Measurements from ENCODE around the gene TMEM239. TPM values are rescaled to one million over a fixed set of nuclear protein-coding genes. Genes with fewer than 3 reads are reported as not detected.

The TMEM239 gene
- total and polyA plus RNA-seq, 9 donors = not detected

GRCh38 chr20:2794866-2795447, 21.2 kb upstream of the TMEM239 start:
- no peak overlapping the region for H3K27ac ChIP-seq
- no peak overlapping the region for H3K4me3 ChIP-seq
- H3K4me1 ChIP-seq (ENCODE audit: insufficient read depth) = peaks cover 3% of the 10 kb centered on the region
- H3K27me3 ChIP-seq = no peaks in the 10 kb centered on the region
- DNase-seq = no peak
- whole genome bisulfite sequencing, 3 donors = 78 to 83% (median 81%) methylated on average over 11 of the region's 11 CpGs
- no peaks in the 10 kb centered on the region for H3K36me3 ChIP-seq
- intact Hi-C loops (cut with DNase I) = no loop called here
- H3K9me3 ChIP-seq = no peaks in the 10 kb centered on the region
- TF ChIP-seq EP300 (IDR thresholded peaks at IDR 0.05) (no peak), POLR2A (IDR thresholded peaks at IDR 0.05) (no peak)
- TF ChIP-seq, protein P1, sequence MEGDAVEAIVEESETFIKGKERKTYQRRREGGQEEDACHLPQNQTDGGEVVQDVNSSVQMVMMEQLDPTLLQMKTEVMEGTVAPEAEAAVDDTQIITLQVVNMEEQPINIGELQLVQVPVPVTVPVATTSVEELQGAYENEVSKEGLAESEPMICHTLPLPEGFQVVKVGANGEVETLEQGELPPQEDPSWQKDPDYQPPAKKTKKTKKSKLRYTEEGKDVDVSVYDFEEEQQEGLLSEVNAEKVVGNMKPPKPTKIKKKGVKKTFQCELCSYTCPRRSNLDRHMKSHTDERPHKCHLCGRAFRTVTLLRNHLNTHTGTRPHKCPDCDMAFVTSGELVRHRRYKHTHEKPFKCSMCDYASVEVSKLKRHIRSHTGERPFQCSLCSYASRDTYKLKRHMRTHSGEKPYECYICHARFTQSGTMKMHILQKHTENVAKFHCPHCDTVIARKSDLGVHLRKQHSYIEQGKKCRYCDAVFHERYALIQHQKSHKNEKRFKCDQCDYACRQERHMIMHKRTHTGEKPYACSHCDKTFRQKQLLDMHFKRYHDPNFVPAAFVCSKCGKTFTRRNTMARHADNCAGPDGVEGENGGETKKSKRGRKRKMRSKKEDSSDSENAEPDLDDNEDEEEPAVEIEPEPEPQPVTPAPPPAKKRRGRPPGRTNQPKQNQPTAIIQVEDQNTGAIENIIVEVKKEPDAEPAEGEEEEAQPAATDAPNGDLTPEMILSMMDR (IDR thresholded peaks at IDR 0.05) = no peak

GRCh38 chr20:2795451-2795850, 20.7 kb upstream of the TMEM239 start:
- intact Hi-C loops (cut with DNase I) = no loop called here
- WGBS, 3 donors = 57 to 73% (median 66%) methylated on average over 24 of the region's 24 CpGs

GRCh38 chr20:2796011-2796660, 20.0 kb upstream of the TMEM239 start:
- Histone ChIP-seq H3K9me3 (no peaks in the 10 kb centered on the region), H3K4me1 (ENCODE audit: insufficient read depth) (peaks cover 7% of the 10 kb centered on the region), H3K27ac (no peak overlapping the region), H3K4me3 (no peak overlapping the region), H3K27me3 (no peaks in the 10 kb centered on the region), H3K36me3 (no peaks in the 10 kb centered on the region)
- intact Hi-C loops (cut with DNase I) = no loop called here
- TF ChIP-seq POLR2A (IDR thresholded peaks at IDR 0.05) (no peak), EP300 (IDR thresholded peaks at IDR 0.05) (no peak)
- TF ChIP-seq, protein P1 (IDR thresholded peaks at IDR 0.05) = no peak
- 84 to 89% (median 86%) methylated on average over 20 of the region's 20 CpGs for WGBS, 3 donors
- DNase-seq = no peak

More at GRCh38 chr20:2795451-2795850, 20.7 kb upstream of the TMEM239 start:
- no peaks in the 10 kb centered on the region for H3K36me3 ChIP-seq
- no peak for DNase-seq
- H3K27ac ChIP-seq = no peak overlapping the region
- H3K4me3 ChIP-seq = no peak overlapping the region
- H3K27me3 ChIP-seq = no peaks in the 10 kb centered on the region
- H3K4me1 ChIP-seq (ENCODE audit: insufficient read depth) = peaks cover 7% of the 10 kb centered on the region
- H3K9me3 ChIP-seq = no peaks in the 10 kb centered on the region
- TF ChIP-seq, protein P1 (IDR thresholded peaks at IDR 0.05) = no peak
- TF ChIP-seq POLR2A (IDR thresholded peaks at IDR 0.05) = no peak
- TF ChIP-seq EP300 (IDR thresholded peaks at IDR 0.05) = no peak

GRCh38 chr20:2797136-2797983, 18.8 kb upstream of the TMEM239 start:
- Histone ChIP-seq H3K36me3 (no peaks in the 10 kb centered on the region), H3K9me3 (no peaks in the 10 kb centered on the region), H3K27me3 (no peaks in the 10 kb centered on the region), H3K4me1 (ENCODE audit: insufficient read depth) (peaks cover 7% of the 10 kb centered on the region), H3K27ac (no peak overlapping the region), H3K4me3 (no peak overlapping the region)
- 81 to 85% (median 83%) methylated on average over 14 to 16 of the region's 16 CpGs for WGBS, 3 donors
- intact Hi-C loops (cut with DNase I) = no loop called here
- DNase-seq = no peak
- TF ChIP-seq EP300 (IDR thresholded peaks at IDR 0.05) (no peak), POLR2A (IDR thresholded peaks at IDR 0.05) (no peak)
- TF ChIP-seq, protein P1 (IDR thresholded peaks at IDR 0.05) = no peak
